K562 (cell line): ENCODE results near the gene HSD17B12. TPM values are rescaled to one million over a fixed set of nuclear protein-coding genes. Genes with fewer than 3 reads are reported as not detected.

ENCODE experiments used
- ATAC-seq: fragments of 200-7000 bp; cut with Tn5 transposase; 3 replicates; pipeline ENCODE4 v1.9.1; 2020; ENCODE audit warnings: moderate library complexity
- BruUV-seq: library from RNA; stranded (reverse); fragments of 400-500 nt; replicated peaks from 2 replicates; lab custom pipeline; 2021; lab: Mats Ljungman, UMichigan
- CTCF ChIA-PET: fragments of 300-600 bp; formaldehyde crosslinking; extraction: SDS; loops from one replicate; lab custom pipeline; 2021; ENCODE audit warnings: low intra/inter-chr PET ratio; lab: Yijun Ruan, JAX
- POLR2A ChIA-PET: fragments of 300-600, 350-650 bp; sonication (Branson Sonifier 250); formaldehyde crosslinking; extraction: SDS; loops from one replicate; lab custom pipeline; 2021; ENCODE audit warnings: antibody characterized with exemption, inconsistent platforms; lab: Yijun Ruan, JAX
- DNase-seq, 4 experiments: peaks; one replicate each; pipeline versions ENCODE4 v3.0.0 to v3.0.0-alpha.2; 2011 to 2018; ENCODE audit warnings: low spot score in 3 of 4, mixed read lengths in 3 of 4; ENCODE audit errors: extremely low read depth in 1 of 4
- FAIRE-seq: peaks from 2 replicates; lab custom pipeline; 2011; peaks lifted over from hg19 to GRCh38; lab: Jason Lieb, UNC
- H2AFZ ChIP-seq: 2 replicates; pipeline ENCODE4 v1.6.0; 2011; ENCODE audit warnings: low read depth, low read length, control low read depth, inconsistent platforms
- H3K27ac ChIP-seq: fragments of 200-600 bp; 3 replicates; pipeline ENCODE4 v1.8.0; 2011; ENCODE audit warnings: low read depth, mild to moderate bottlenecking, control low read depth, inconsistent platforms, low read length, moderate library complexity, mixed read lengths; ENCODE audit errors: extremely low read depth
- H3K27me3 ChIP-seq, 2 experiments: fragments of 300-600 bp in 1 of 2; 2 replicates in 1 of 2; 3 replicates in 1 of 2; pipeline versions ENCODE4 v1.6.0 to v1.8.0; 2011; ENCODE audit warnings: inconsistent platforms in 2 of 2, low read length in 2 of 2, mild to moderate bottlenecking in 1 of 2, mixed read lengths in 1 of 2, moderate library complexity in 1 of 2; ENCODE audit not compliant: control insufficient read depth in 2 of 2, insufficient read depth in 2 of 2
- H3K36me3 ChIP-seq: fragments of 300-600 bp; 3 replicates; pipeline ENCODE4 v1.8.0; 2011; ENCODE audit warnings: mild to moderate bottlenecking, low read length, inconsistent platforms; ENCODE audit not compliant: control insufficient read depth, insufficient read depth
- H3K4me1 ChIP-seq, 2 experiments: fragments of 200-600 bp in 1 of 2; replicated peaks in 1 of 2; 2 replicates in 1 of 2; 3 replicates in 1 of 2; pipeline versions ENCODE4 v1.5.1 to v1.8.0; 2011; ENCODE audit warnings: inconsistent platforms in 2 of 2, low read length in 2 of 2, mild to moderate bottlenecking in 1 of 2, mixed read lengths in 1 of 2, moderate library complexity in 1 of 2; ENCODE audit not compliant: control insufficient read depth in 2 of 2, insufficient read depth in 2 of 2
- H3K4me2 ChIP-seq: 2 replicates; pipeline ENCODE4 v1.6.1; 2011; ENCODE audit warnings: low read length, control low read depth, inconsistent platforms, mixed read lengths; ENCODE audit not compliant: insufficient read depth
- H3K4me3 ChIP-seq: fragments of 200-600 bp; sonication (generic), shearing (Covaris generic); 2 replicates; pipeline ENCODE4 v1.5.1; 2016; ENCODE audit warnings: control low read depth, inconsistent platforms
- H3K79me2 ChIP-seq: fragments of 200-600 bp; 3 replicates; pipeline ENCODE4 v1.8.0; 2011; ENCODE audit warnings: low read length, inconsistent platforms; ENCODE audit not compliant: control insufficient read depth, insufficient read depth
- H3K9ac ChIP-seq, 2 experiments: 2 replicates each; pipeline versions ENCODE4 v1.6.0 to v1.6.1; 2011; ENCODE audit warnings: low read depth in 2 of 2, low read length in 2 of 2, control low read depth in 1 of 2, inconsistent platforms in 1 of 2, mild to moderate bottlenecking in 1 of 2, mixed read lengths in 1 of 2; ENCODE audit not compliant: insufficient read depth in 1 of 2
- H3K9me1 ChIP-seq: one replicate; pipeline ENCODE4 v1.6.0; 2011; ENCODE audit warnings: inconsistent platforms, mild to moderate bottlenecking, low read length, moderate library complexity; ENCODE audit not compliant: control insufficient read depth, insufficient read depth
- H3K9me3 ChIP-seq: replicated peaks from 2 replicates; pipeline ENCODE4 v1.5.1; 2011; ENCODE audit warnings: low read depth, low read length, inconsistent platforms; ENCODE audit not compliant: control insufficient read depth, insufficient read depth
- H4K20me1 ChIP-seq: replicated peaks from 2 replicates; pipeline ENCODE4 v1.6.1; 2011; ENCODE audit warnings: low read length, inconsistent platforms, mixed read lengths; ENCODE audit not compliant: control insufficient read depth, insufficient read depth
- ADNP ChIP-seq: fragments of 200-800 bp; sonication (Bioruptor generic); IDR thresholded peaks from 2 replicates; pipeline ENCODE4 v1.6.1; 2016; ENCODE audit warnings: missing genetic modification characterization, missing compliant biosample characterization
- ARID1B ChIP-seq: fragments of 450-650 bp; IDR thresholded peaks from 2 replicates; pipeline ENCODE4 v1.6.1; 2016; ENCODE audit warnings: antibody characterized with exemption, mild to moderate bottlenecking, inconsistent platforms
- BDP1 ChIP-seq: IDR thresholded peaks from 3 replicates; pipeline ENCODE4 v1.6.1; 2011; ENCODE audit not compliant: insufficient read length, insufficient read depth
- DPF2 ChIP-seq: fragments of 450-650 bp; IDR thresholded peaks from 2 replicates; pipeline ENCODE4 v1.6.1; 2016
- ELF2 ChIP-seq: fragments of 250-450 bp; sonication (Bioruptor Pico); IDR thresholded peaks from 2 replicates; pipeline ENCODE4 v1.5.0; 2021; ENCODE audit warnings: mild to moderate bottlenecking
- ERF ChIP-seq: fragments of 450-650 bp; formaldehyde crosslinking; IDR thresholded peaks from 2 replicates; pipeline ENCODE4 v1.4.0; 2020; ENCODE audit warnings: mild to moderate bottlenecking, mixed read lengths
- FOXJ2 ChIP-seq: fragments of 200-800 bp; sonication (Bioruptor generic); IDR thresholded peaks from 2 replicates; pipeline ENCODE4 v1.6.1; 2016; ENCODE audit warnings: missing genetic modification characterization, missing compliant biosample characterization
- FOXM1 ChIP-seq, 2 experiments: fragments of 450-650 bp in 1 of 2; sonication (generic) in 1 of 2; formaldehyde crosslinking in 1 of 2; IDR thresholded peaks; 2 replicates each; pipeline versions ENCODE4 v1.6.1 to v1.9.0; 2017 to 2022; ENCODE audit warnings: low read depth in 2 of 2, mild to moderate bottlenecking in 2 of 2, missing genetic modification reagents in 1 of 2, moderate library complexity in 1 of 2
- GABPB1 ChIP-seq: sonication (generic); formaldehyde crosslinking; IDR thresholded peaks from 2 replicates; pipeline ENCODE4 v1.8.0; 2022; ENCODE audit warnings: mild to moderate bottlenecking, missing genetic modification reagents
- MCM3 ChIP-seq: fragments of 450-650 bp; IDR thresholded peaks from 2 replicates; pipeline ENCODE4 v1.6.1; 2016
- MEF2D ChIP-seq: conservative IDR thresholded peaks from 2 replicates; pipeline ENCODE4 v1.6.1; 2016; ENCODE audit warnings: low read depth, missing genetic modification characterization, missing compliant biosample characterization
- NCOA2 ChIP-seq, 2 experiments: fragments of 450-650 bp; IDR thresholded peaks; 2 replicates each; pipeline ENCODE4 v1.6.1; 2018; ENCODE audit warnings: mild to moderate bottlenecking in 2 of 2, moderate library complexity in 1 of 2; ENCODE audit not compliant: partially characterized antibody in 2 of 2
- NR2C1 ChIP-seq, 2 experiments: fragments of 450-650 bp; IDR thresholded peaks; 2 replicates each; pipeline ENCODE4 v1.6.1; 2017; ENCODE audit warnings: mild to moderate bottlenecking in 2 of 2, antibody characterized with exemption in 1 of 2, inconsistent platforms in 1 of 2, missing compliant biosample characterization in 1 of 2, missing genetic modification characterization in 1 of 2
- SMARCA4 ChIP-seq: fragments of 450-650 bp; IDR thresholded peaks from 2 replicates; pipeline ENCODE4 v1.6.1; 2016
- TBL1XR1 ChIP-seq, 2 experiments: IDR thresholded peaks; 2 replicates each; pipeline ENCODE4 v1.6.1; 2012; ENCODE audit warnings: improper control_type of control experiment in 2 of 2, low read length in 2 of 2, mild to moderate bottlenecking in 1 of 2
- XRCC4 ChIP-seq: IDR thresholded peaks from one replicate; pipeline ENCODE4 v1.6.1; 2011; ENCODE audit not compliant: insufficient read depth, insufficient read length; ENCODE audit errors: extremely low read depth
- WGBS: fragments of 100-300 bp; shearing (Covaris generic); methylation state at CpG from one replicate; pipeline ENCODE4 v1.1.6; 2016; ENCODE audit warnings: low coverage, mixed read lengths; ENCODE audit not compliant: insufficient coverage; ENCODE audit errors: missing lambda C conversion rate; 5-methylcytosine and 5-hydroxymethylcytosine counted together
- in situ Hi-C: fragments of 300-500 bp; cut with MboI; formaldehyde crosslinking; loops from 4 replicates; pipeline ENCODE4 v1.15.0; 2018; ENCODE audit warnings: inconsistent platforms, mixed read lengths
- intact Hi-C: fragments of 100-400 bp; cut with micrococcal nuclease; formaldehyde crosslinking; loops from 2 replicates; pipeline ENCODE4 v1.14.2; 2022
- polyA plus RNA-seq, 8 experiments: library from polyadenylated mRNA; depleted of rRNA in 4 of 8; stranded (reverse) in 5 of 8; unstranded in 3 of 8; fragments of >200 nt; fragmentation: Nextera tagmentation in 2 of 8; fragmentation: Illumina TruSeq in 1 of 8; extraction: Ambion mirVana in 2 of 8; extraction: Trizol in 1 of 8; gene quantifications; 2 replicates each; pipeline versions ENCODE4 v1.2.1 to v1.2.3, GENCODE V29; 2011 to 2014; ENCODE audit warnings: inconsistent platforms in 1 of 8, missing spikeins in 1 of 8
- total RNA-seq, 7 experiments: library from RNA; depleted of rRNA in 6 of 7; stranded (reverse); fragments of >200 nt in 6 of 7; fragmentation: Illumina TruSeq in 2 of 7; extraction: Trizol in 2 of 7; gene quantifications; 2 replicates each; pipeline versions ENCODE4 v1.2.1 to v1.2.3, GENCODE V29; 2011 to 2021; ENCODE audit warnings: low replicate concordance in 1 of 7

The HSD17B12 gene
- total and polyA plus RNA-seq, 9 of the 15 experiments (the other 6 are each of a cell fraction or from before 2014, with no cell fraction given) = 9.1 to 34.5 (median 23.3) TPM

DNA sequence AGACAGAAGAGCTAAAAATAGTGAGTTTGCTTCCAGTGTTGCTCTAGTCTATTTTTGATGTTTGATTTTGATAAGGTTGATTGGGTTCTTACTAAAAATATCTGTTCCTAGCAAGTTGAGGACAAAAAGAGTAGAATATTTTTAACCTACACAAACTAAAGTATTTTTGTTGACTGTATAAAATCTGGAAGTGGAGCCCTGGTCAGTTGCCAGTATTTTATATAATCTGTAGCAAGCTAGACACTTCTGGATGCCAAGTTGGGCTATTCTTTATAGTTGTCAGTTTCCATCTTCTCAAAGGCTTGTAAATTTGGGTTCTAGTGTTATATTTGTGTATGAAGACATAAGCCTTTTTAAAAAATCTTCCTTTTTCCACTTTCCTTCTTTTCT is 56.7 kb downstream of the HSD17B12 start:
- no peak for FAIRE-seq
- Histone ChIP-seq H3K9me3 (no peaks in the 10 kb centered on the region), H3K9me1 (no peaks in the 10 kb centered on the region), H3K4me2 (no peak overlapping the region), H4K20me1 (no peaks in the 10 kb centered on the region), H3K79me2 (peaks cover 16% of the 10 kb centered on the region; the same call in 1 of the 3 replicates), H3K4me1 (peaks cover 4 to 45% of the 10 kb centered on the region in 2 experiments; a peak in 4 of 5 replicates), H2AFZ (peak overlapping the region; percentile 74), H3K9ac (peak overlapping the region in 1 of 2 experiments; percentile 13; a peak in 1 of 4 replicates), H3K4me3 (no peak overlapping the region), H3K27me3 (no peaks in the 10 kb centered on the region), H3K36me3 (peaks cover 5% of the 10 kb centered on the region; the same call in 1 of the 3 replicates), H3K27ac (no peak overlapping the region)
- in situ Hi-C loops = no loop called here
- BruUV-seq = no TSS peak
- ChIA-PET POLR2A (interaction anchor here (1.0 kb wide), 1 partner anchor 10 kb away, joined by 3 read pairs; no protein-coding TSS in a partner anchor), CTCF (interaction anchor here (0.5 kb wide), 1 partner anchor 157 kb away, joined by 4 read pairs; no protein-coding TSS in a partner anchor)
- DNase-seq = no peak
- TF ChIP-seq MCM3 (no peak), MEF2D (tag) (0 out of 2 replicates have a peak, but pooled peaks have one; percentile 6)
- ATAC-seq = no peak
- intact Hi-C loops = no loop called here

DNA sequence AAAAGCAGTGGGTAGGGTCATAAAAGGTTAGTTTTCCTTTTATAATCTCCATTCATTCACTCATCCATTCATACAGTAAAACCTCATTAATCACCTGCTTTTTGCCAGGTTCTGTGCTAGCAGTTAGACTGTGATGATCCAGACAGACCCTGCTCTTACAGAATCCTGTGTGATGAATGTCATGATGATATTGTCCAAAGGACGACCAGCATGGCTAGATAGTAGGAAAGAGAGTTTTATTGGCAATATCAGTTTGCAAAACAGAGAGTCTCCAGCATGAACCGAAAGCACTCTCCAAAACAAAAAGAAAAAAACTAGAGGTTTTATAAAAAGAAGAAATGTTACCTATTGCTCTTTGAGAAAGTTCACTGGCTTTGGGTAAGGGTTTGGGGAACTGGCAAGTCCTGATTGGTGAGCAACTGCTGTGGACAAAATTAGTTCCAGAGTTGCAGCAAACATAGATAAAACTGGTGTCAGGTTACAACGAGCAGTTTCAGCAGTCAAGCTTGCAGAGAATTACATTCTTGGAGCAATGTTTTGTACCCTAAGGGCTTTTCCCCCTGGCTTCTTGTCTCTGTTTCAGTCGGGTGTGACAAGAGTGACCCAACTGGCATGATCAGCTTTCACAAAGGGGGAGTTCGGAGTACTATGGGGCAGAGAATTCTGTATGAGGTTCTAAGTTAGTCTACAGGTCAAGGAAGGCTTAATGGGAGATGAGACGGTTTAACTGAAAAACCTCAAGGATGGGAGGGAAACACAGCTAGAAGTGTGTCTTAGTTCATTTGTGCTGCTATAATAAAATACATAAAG is 58.3 kb downstream of the HSD17B12 start:
- ChIA-PET CTCF (no interaction called here), POLR2A (no interaction called here)
- TSS peak; percentile 86 for BruUV-seq
- Histone ChIP-seq H4K20me1 (no peaks in the 10 kb centered on the region), H3K36me3 (peaks cover 5% of the 10 kb centered on the region; the same call in 1 of the 3 replicates), H3K4me3 (no peak overlapping the region), H3K79me2 (peaks cover 11% of the 10 kb centered on the region; the same call in 1 of the 3 replicates), H3K9me1 (no peaks in the 10 kb centered on the region), H3K9ac (peak overlapping the region in 1 of 2 experiments; percentile 39; a peak in 2 of 4 replicates), H3K4me2 (peak overlapping the region; percentile 69), H2AFZ (peak overlapping the region; percentile 93), H3K9me3 (no peaks in the 10 kb centered on the region), H3K4me1 (peaks cover 4 to 41% of the 10 kb centered on the region in 2 experiments; a peak in 4 of 5 replicates), H3K27me3 (no peaks in the 10 kb centered on the region), H3K27ac (peak overlapping the region; percentile 70)
- intact Hi-C loops = no loop called here
- WGBS = 2% methylated on average over 6 of the region's 6 CpGs
- DNase-seq (peak; percentile 28 to 77 (median 58)), FAIRE-seq (peak; percentile 87), ATAC-seq (peak; percentile 92)
- in situ Hi-C loops = no loop called here
- no peak for TF ChIP-seq NCOA2 (IDR thresholded peaks at IDR 0.05; ENCODE audit: partially characterized antibody in 2 of 2)
- 0 out of 4 replicates have a peak, but pooled peaks of 1 of the 2 experiments have one; percentile 31 for TF ChIP-seq TBL1XR1 (IDR thresholded peaks at IDR 0.05; ENCODE audit: low read length in 2 of 2)
- no peak for TF ChIP-seq ELF2 (CRISPR knock-in tag)
- peak; percentile 36; the same call in 1 of the 2 replicates for TF ChIP-seq GABPB1 (CRISPR knock-in tag)
- no peak for TF ChIP-seq BDP1
- 0 out of 2 replicates have a peak, but pooled peaks have one; percentile 31 for TF ChIP-seq ERF (CRISPR knock-in tag)
- TF ChIP-seq ADNP (tag) = peak; percentile 55; the same call in 1 of the 2 replicates
- peak; percentile 59 for TF ChIP-seq ARID1B
- TF ChIP-seq DPF2 = peak; percentile 65
- peak; percentile 61; the same call in 1 of the 2 replicates for TF ChIP-seq SMARCA4
- TF ChIP-seq FOXJ2 (tag) = no peak
- TF ChIP-seq FOXM1 (IDR thresholded peaks at IDR 0.05; ENCODE audit: low read depth) = peak; percentile 9; the same call in 1 of the 2 replicates
- TF ChIP-seq FOXM1 (CRISPR knock-in tag; IDR thresholded peaks at IDR 0.05; ENCODE audit: low read depth) = no peak
- TF ChIP-seq NR2C1 (IDR thresholded peaks at IDR 0.05) = no peak
- 0 out of 2 replicates have a peak, but pooled peaks have one; percentile 26 for TF ChIP-seq NR2C1 (tag; IDR thresholded peaks at IDR 0.05)
- no peak for TF ChIP-seq XRCC4
